ENCODE results near the gene FUZ. TPM values are rescaled to one million over a fixed set of nuclear protein-coding genes. Genes with fewer than 3 reads are reported as not detected.
A peak's percentile ranks its signal among the peaks of the same experiment; 100 is the strongest.

Gene FUZ
- polyA plus RNA-seq, 3 donors = 35.3 to 45.3 (median 42.9) TPM

- no peak for DNase-seq
Measured at GRCh38 chr19:49854378-49855263, 41.5 kb upstream of the FUZ start.

- DNase-seq = no peak
Measured at GRCh38 chr19:49853852-49854377, 40.8 kb upstream of the FUZ start.

GRCh38 chr19:49852631-49853126 lies 39.6 kb upstream of the FUZ start:
- no peak for DNase-seq

GRCh38 chr19:49851456-49852259 lies 38.6 kb upstream of the FUZ start:
- no peak for DNase-seq

- DNase-seq = peak; percentile 88
Measured at GRCh38 chr19:49850487-49851342, 37.6 kb upstream of the FUZ start, which contains the start of gene PTOV1. Gene PTOV1, plus strand, starts transcription at chr19:49851159.

- DNase-seq = no peak
Measured at GRCh38 chr19:49850221-49850486, 37.1 kb upstream of the FUZ start.

- no peak for DNase-seq
Measured at GRCh38 chr19:49849433-49850220, 36.5 kb upstream of the FUZ start.

- DNase-seq = no peak
Measured at GRCh38 chr19:49848938-49849337, 35.8 kb upstream of the FUZ start.

GRCh38 chr19:49847731-49848696 lies 34.9 kb upstream of the FUZ start:
- DNase-seq = no peak

- DNase-seq = no peak
Measured at GRCh38 chr19:49846408-49846807, 33.3 kb upstream of the FUZ start.

GRCh38 chr19:49845414-49845813 lies 32.3 kb upstream of the FUZ start:
- DNase-seq = no peak

- no peak for DNase-seq
Measured at GRCh38 chr19:49844138-49845095, 31.3 kb upstream of the FUZ start.

GRCh38 chr19:49843265-49843664 lies 30.2 kb upstream of the FUZ start:
- no peak for DNase-seq

- no peak for DNase-seq
Measured at GRCh38 chr19:49840736-49841249, 27.7 kb upstream of the FUZ start.

GRCh38 chr19:49840321-49840720 lies 27.2 kb upstream of the FUZ start:
- DNase-seq = no peak

GRCh38 chr19:49839713-49840112 lies 26.6 kb upstream of the FUZ start:
- DNase-seq = no peak

GRCh38 chr19:49838885-49839588 lies 25.9 kb upstream of the FUZ start:
- DNase-seq = no peak

- no peak for DNase-seq
Measured at GRCh38 chr19:49837425-49837824, 24.3 kb upstream of the FUZ start.
